Activated CD8-positive, alpha-beta memory T cell treated with anti-CD3 and anti-CD28 coated beads, Interleukin-2, amount 50 U/mL, for 24 hours (primary cell): ENCODE data around the gene GATAD2B.
"Not testable (repeated sequence)": the region's sequence is repeated elsewhere in the genome, so short reads cannot be mapped to it uniquely, and the experiment has no call there.

ENCODE experiments used
- DNase-seq: peaks from one replicate; pipeline ENCODE4 v3.0.0-alpha.2; 2020; ENCODE audit errors: extremely low read depth

Gene GATAD2B

GRCh38 chr1:153929981-153930948, 7.5 kb upstream of the GATAD2B start:
- no peak for DNase-seq

- no peak for DNase-seq
Observed at GRCh38 chr1:153929426-153929825, 6.7 kb upstream of the GATAD2B start.

GRCh38 chr1:153928791-153929341, 6.1 kb upstream of the GATAD2B start:
- DNase-seq, result no peak

GRCh38 chr1:153928245-153928644, 5.5 kb upstream of the GATAD2B start:
- DNase-seq, result no peak

GRCh38 chr1:153926405-153926804, 3.6 kb upstream of the GATAD2B start:
- no peak for DNase-seq

- peak; percentile 24 for DNase-seq
Observed at GRCh38 chr1:153922076-153922971, 448 bp downstream of the GATAD2B start.

- DNase-seq, result no peak
Observed at GRCh38 chr1:153921803-153922075, 1.0 kb downstream of the GATAD2B start.

GRCh38 chr1:153921080-153921802, 1.5 kb downstream of the GATAD2B start:
- DNase-seq, result no peak

- no peak for DNase-seq
Observed at GRCh38 chr1:153919876-153920852, 2.6 kb downstream of the GATAD2B start.

- no peak for DNase-seq
Observed at GRCh38 chr1:153916297-153916696, 6.5 kb downstream of the GATAD2B start.

GRCh38 chr1:153912349-153912748, 10.4 kb downstream of the GATAD2B start:
- no peak for DNase-seq

GRCh38 chr1:153910560-153910959, 12.2 kb downstream of the GATAD2B start:
- DNase-seq, result not testable (repeated sequence)

- DNase-seq, result no peak
Observed at GRCh38 chr1:153908071-153908470, 14.7 kb downstream of the GATAD2B start.

GRCh38 chr1:153907134-153907533, 15.6 kb downstream of the GATAD2B start:
- no peak for DNase-seq

- DNase-seq, result no peak
Observed at GRCh38 chr1:153906396-153906795, 16.4 kb downstream of the GATAD2B start.

- DNase-seq, result not testable (repeated sequence)
Observed at GRCh38 chr1:153905908-153906307, 16.9 kb downstream of the GATAD2B start.

- no peak for DNase-seq
Observed at GRCh38 chr1:153903841-153904455, 18.8 kb downstream of the GATAD2B start.

- DNase-seq, result no peak
Observed at GRCh38 chr1:153899509-153899908, 23.3 kb downstream of the GATAD2B start.

GRCh38 chr1:153895866-153896265, 26.9 kb downstream of the GATAD2B start:
- not testable (repeated sequence) for DNase-seq

GRCh38 chr1:153891042-153891441, 31.7 kb downstream of the GATAD2B start:
- DNase-seq, result not testable (repeated sequence)
